Measurements from ENCODE around the gene SPAG17.

SPAG17 gene

DNA sequence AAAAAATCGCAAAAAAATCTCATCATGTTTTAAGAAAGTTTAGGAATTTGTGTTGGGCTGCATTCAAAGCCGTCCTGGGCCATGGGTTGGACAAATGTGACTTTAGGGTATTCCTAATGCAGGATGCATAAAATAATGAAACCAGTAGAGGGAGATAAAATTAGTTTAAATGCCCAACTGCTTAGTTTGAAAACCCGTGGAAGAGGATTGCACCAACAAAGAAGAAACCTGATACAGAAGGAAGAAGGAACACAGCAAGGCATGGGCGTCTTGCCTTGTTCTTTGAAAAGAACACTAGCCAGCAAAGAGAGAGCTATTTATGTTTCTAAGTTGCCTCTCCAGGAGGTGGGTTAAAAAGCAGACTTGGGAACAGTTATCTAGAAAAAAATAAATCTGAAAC, 217.6 kb downstream of the SPAG17 start:
- Histone ChIP-seq H3K4me3 (ENCODE audit: low read depth, low read length) (no peak overlapping the region), H3K4me1 (ENCODE audit: control insufficient read depth, insufficient read depth, low read length) (no peaks in the 10 kb centered on the region), H3K9me3 (ENCODE audit: control insufficient read depth, insufficient read depth, low read depth, low read length) (no peaks in the 10 kb centered on the region), H3K36me3 (ENCODE audit: control insufficient read depth in 2 of 2, insufficient read depth in 1 of 2, low read length in 2 of 2) (peaks cover 0 to 15% of the 10 kb centered on the region in 2 experiments; a peak in 1 of 3 replicates), H3K27ac (ENCODE audit: extremely low read depth, low read depth, low read length) (no peak overlapping the region)
- POLR2A ChIA-PET, result no interaction called here
- CTCF ChIA-PET, result interaction anchor here (0.6 to 1.0 kb wide), 3 partner anchors 10 to 1151 kb away, joined by 3 to 4 read pairs (median 3); no protein-coding TSS in a partner anchor
- peak; percentile 85; the same call in 1 of the 2 replicates for TF ChIP-seq ZNF664 (tag by site-specific recombination; IDR thresholded peaks at IDR 0.05)
- TF ChIP-seq ZNF23 (tag by site-specific recombination; IDR thresholded peaks at IDR 0.05; ENCODE audit: borderline replicate concordance), result no peak
- TF ChIP-seq, protein P1, sequence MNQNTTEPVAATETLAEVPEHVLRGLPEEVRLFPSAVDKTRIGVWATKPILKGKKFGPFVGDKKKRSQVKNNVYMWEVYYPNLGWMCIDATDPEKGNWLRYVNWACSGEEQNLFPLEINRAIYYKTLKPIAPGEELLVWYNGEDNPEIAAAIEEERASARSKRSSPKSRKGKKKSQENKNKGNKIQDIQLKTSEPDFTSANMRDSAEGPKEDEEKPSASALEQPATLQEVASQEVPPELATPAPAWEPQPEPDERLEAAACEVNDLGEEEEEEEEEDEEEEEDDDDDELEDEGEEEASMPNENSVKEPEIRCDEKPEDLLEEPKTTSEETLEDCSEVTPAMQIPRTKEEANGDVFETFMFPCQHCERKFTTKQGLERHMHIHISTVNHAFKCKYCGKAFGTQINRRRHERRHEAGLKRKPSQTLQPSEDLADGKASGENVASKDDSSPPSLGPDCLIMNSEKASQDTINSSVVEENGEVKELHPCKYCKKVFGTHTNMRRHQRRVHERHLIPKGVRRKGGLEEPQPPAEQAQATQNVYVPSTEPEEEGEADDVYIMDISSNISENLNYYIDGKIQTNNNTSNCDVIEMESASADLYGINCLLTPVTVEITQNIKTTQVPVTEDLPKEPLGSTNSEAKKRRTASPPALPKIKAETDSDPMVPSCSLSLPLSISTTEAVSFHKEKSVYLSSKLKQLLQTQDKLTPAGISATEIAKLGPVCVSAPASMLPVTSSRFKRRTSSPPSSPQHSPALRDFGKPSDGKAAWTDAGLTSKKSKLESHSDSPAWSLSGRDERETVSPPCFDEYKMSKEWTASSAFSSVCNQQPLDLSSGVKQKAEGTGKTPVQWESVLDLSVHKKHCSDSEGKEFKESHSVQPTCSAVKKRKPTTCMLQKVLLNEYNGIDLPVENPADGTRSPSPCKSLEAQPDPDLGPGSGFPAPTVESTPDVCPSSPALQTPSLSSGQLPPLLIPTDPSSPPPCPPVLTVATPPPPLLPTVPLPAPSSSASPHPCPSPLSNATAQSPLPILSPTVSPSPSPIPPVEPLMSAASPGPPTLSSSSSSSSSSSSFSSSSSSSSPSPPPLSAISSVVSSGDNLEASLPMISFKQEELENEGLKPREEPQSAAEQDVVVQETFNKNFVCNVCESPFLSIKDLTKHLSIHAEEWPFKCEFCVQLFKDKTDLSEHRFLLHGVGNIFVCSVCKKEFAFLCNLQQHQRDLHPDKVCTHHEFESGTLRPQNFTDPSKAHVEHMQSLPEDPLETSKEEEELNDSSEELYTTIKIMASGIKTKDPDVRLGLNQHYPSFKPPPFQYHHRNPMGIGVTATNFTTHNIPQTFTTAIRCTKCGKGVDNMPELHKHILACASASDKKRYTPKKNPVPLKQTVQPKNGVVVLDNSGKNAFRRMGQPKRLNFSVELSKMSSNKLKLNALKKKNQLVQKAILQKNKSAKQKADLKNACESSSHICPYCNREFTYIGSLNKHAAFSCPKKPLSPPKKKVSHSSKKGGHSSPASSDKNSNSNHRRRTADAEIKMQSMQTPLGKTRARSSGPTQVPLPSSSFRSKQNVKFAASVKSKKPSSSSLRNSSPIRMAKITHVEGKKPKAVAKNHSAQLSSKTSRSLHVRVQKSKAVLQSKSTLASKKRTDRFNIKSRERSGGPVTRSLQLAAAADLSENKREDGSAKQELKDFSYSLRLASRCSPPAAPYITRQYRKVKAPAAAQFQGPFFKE (tag by site-specific recombination; IDR thresholded peaks at IDR 0.05; ENCODE audit: borderline replicate concordance), result no peak
- TF ChIP-seq, protein P2, sequence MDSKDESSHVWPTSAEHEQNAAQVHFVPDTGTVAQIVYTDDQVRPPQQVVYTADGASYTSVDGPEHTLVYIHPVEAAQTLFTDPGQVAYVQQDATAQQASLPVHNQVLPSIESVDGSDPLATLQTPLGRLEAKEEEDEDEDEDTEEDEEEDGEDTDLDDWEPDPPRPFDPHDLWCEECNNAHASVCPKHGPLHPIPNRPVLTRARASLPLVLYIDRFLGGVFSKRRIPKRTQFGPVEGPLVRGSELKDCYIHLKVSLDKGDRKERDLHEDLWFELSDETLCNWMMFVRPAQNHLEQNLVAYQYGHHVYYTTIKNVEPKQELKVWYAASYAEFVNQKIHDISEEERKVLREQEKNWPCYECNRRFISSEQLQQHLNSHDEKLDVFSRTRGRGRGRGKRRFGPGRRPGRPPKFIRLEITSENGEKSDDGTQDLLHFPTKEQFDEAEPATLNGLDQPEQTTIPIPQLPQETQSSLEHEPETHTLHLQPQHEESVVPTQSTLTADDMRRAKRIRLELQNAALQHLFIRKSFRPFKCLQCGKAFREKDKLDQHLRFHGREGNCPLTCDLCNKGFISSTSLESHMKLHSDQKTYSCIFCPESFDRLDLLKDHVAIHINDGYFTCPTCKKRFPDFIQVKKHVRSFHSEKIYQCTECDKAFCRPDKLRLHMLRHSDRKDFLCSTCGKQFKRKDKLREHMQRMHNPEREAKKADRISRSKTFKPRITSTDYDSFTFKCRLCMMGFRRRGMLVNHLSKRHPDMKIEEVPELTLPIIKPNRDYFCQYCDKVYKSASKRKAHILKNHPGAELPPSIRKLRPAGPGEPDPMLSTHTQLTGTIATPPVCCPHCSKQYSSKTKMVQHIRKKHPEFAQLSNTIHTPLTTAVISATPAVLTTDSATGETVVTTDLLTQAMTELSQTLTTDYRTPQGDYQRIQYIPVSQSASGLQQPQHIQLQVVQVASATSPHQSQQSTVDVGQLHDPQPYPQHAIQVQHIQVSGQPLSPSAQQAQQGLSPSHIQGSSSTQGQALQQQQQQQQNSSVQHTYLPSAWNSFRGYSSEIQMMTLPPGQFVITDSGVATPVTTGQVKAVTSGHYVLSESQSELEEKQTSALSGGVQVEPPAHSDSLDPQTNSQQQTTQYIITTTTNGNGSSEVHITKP (tag by site-specific recombination; IDR thresholded peaks at IDR 0.05), result peak; percentile 71
- TF ChIP-seq, protein P3, sequence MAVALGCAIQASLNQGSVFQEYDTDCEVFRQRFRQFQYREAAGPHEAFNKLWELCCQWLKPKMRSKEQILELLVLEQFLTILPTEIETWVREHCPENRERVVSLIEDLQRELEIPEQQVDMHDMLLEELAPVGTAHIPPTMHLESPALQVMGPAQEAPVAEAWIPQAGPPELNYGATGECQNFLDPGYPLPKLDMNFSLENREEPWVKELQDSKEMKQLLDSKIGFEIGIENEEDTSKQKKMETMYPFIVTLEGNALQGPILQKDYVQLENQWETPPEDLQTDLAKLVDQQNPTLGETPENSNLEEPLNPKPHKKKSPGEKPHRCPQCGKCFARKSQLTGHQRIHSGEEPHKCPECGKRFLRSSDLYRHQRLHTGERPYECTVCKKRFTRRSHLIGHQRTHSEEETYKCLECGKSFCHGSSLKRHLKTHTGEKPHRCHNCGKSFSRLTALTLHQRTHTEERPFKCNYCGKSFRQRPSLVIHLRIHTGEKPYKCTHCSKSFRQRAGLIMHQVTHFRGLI (tag by site-specific recombination; IDR thresholded peaks at IDR 0.05), result peak; percentile 36; the same call in 1 of the 2 replicates
- no peak for TF ChIP-seq ZNF624 (tag by site-specific recombination; IDR thresholded peaks at IDR 0.05)

DNA sequence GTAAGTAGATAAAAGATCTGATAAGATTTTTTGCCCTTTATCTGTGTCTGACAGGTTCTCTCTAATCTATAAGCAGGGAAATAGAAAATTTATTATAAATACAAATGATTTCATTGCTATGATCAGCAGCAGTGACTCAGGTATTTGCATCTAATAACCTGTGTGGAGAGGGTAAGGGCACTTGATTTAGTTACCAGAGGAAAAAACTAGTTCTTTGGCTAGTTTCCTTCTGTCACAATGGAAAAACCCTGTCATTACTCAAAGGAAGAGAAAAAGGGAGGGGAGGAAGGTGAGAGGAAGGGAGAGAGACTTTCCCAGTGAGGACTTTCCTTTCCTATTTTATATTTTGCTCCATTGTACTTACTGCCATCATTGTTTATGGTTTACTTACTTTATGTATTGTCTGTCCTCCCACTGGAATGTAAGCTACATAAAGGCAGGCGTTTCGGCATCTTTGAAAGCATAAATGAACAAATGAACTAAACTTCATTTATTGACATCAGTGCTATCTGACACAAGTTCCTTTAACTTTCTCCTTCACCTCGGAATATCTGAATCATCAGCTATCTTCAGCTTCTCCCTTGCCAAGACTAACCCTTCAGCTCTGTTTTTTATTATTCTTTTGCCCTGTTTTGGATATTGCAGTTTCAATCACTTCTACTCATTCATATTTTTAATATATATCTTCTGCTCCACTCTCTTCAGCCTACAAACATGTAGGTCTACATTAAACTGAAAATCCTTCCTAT, 220.6 kb downstream of the SPAG17 start:
- Histone ChIP-seq H3K4me3 (ENCODE audit: low read depth, low read length) (no peak overlapping the region), H3K27ac (ENCODE audit: extremely low read depth, low read depth, low read length) (no peak overlapping the region), H3K4me1 (ENCODE audit: control insufficient read depth, insufficient read depth, low read length) (no peaks in the 10 kb centered on the region), H3K9me3 (ENCODE audit: control insufficient read depth, insufficient read depth, low read depth, low read length) (no peaks in the 10 kb centered on the region), H3K36me3 (ENCODE audit: control insufficient read depth in 2 of 2, insufficient read depth in 1 of 2, low read length in 2 of 2) (peaks cover 4 to 40% of the 10 kb centered on the region in 2 experiments)
- ChIA-PET CTCF (no interaction called here), POLR2A (no interaction called here)
- TF ChIP-seq PRDM1 (tag by site-specific recombination; IDR thresholded peaks at IDR 0.05) (peak; percentile 65), ZNF211 (tag by site-specific recombination; IDR thresholded peaks at IDR 0.05; ENCODE audit: low read depth) (no peak)
- TF ChIP-seq, protein P4, sequence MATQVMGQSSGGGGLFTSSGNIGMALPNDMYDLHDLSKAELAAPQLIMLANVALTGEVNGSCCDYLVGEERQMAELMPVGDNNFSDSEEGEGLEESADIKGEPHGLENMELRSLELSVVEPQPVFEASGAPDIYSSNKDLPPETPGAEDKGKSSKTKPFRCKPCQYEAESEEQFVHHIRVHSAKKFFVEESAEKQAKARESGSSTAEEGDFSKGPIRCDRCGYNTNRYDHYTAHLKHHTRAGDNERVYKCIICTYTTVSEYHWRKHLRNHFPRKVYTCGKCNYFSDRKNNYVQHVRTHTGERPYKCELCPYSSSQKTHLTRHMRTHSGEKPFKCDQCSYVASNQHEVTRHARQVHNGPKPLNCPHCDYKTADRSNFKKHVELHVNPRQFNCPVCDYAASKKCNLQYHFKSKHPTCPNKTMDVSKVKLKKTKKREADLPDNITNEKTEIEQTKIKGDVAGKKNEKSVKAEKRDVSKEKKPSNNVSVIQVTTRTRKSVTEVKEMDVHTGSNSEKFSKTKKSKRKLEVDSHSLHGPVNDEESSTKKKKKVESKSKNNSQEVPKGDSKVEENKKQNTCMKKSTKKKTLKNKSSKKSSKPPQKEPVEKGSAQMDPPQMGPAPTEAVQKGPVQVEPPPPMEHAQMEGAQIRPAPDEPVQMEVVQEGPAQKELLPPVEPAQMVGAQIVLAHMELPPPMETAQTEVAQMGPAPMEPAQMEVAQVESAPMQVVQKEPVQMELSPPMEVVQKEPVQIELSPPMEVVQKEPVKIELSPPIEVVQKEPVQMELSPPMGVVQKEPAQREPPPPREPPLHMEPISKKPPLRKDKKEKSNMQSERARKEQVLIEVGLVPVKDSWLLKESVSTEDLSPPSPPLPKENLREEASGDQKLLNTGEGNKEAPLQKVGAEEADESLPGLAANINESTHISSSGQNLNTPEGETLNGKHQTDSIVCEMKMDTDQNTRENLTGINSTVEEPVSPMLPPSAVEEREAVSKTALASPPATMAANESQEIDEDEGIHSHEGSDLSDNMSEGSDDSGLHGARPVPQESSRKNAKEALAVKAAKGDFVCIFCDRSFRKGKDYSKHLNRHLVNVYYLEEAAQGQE (tag by site-specific recombination; IDR thresholded peaks at IDR 0.05), result no peak
